DMS53 treated with DMSO at 0.1 percent for 48 hours (cell line): Measurements from ENCODE around the gene PSMD5.
A peak's percentile ranks its signal among the peaks of the same experiment; 100 is the strongest.

Experiments used
- DNase-seq: peaks from one replicate; lab custom pipeline; 2025; ENCODE audit not compliant: unreplicated experiment; lab: John Stamatoyannopoulos, UW

Gene PSMD5

GRCh38 chr9:120842685-120843485 is at the start of gene PSMD5:
Gene PSMD5 (minus strand): TSS chr9:120842922. CDS start chr9:120842909, 13 bp downstream.
- peak; percentile 96 for DNase-seq

- no peak for DNase-seq
These were observed 49.4 kb upstream of the PSMD5 start for GRCh38 chr9:120891884-120892747.

- no peak for DNase-seq
These were observed 48.6 kb upstream of the PSMD5 start for GRCh38 chr9:120891245-120891883.

- DNase-seq, result no peak
These were observed 47.9 kb upstream of the PSMD5 start for GRCh38 chr9:120890320-120891244.

GRCh38 chr9:120889606-120890271 is 47.0 kb upstream of the PSMD5 start:
- DNase-seq, result peak; percentile 68

- no peak for DNase-seq
These were observed 45.9 kb upstream of the PSMD5 start for GRCh38 chr9:120888626-120889025.

- no peak for DNase-seq
These were observed 43.8 kb upstream of the PSMD5 start for GRCh38 chr9:120886490-120886967.

GRCh38 chr9:120885958-120886357 is 43.2 kb upstream of the PSMD5 start:
- no peak for DNase-seq

- DNase-seq, result no peak
These were observed 42.7 kb upstream of the PSMD5 start for GRCh38 chr9:120885457-120885856.

GRCh38 chr9:120883608-120883996 is 40.9 kb upstream of the PSMD5 start:
- no peak for DNase-seq

GRCh38 chr9:120882935-120883607 is 40.3 kb upstream of the PSMD5 start:
- DNase-seq, result no peak

GRCh38 chr9:120879446-120879845 is 36.7 kb upstream of the PSMD5 start:
- DNase-seq, result no peak

- no peak for DNase-seq
These were observed 35.7 kb upstream of the PSMD5 start for GRCh38 chr9:120878188-120879130.

- DNase-seq, result peak; percentile 41
These were observed 34.7 kb upstream of the PSMD5 start for GRCh38 chr9:120877276-120878034.

GRCh38 chr9:120876842-120877240 is 34.1 kb upstream of the PSMD5 start, which contains the start of gene PHF19:
Gene PHF19 (minus strand): TSS chr9:120877188. CDS start chr9:120874741, 2,447 bp downstream.
- DNase-seq, result no peak

GRCh38 chr9:120875954-120876841 is 33.5 kb upstream of the PSMD5 start:
- peak; percentile 91 for DNase-seq
